ENCODE results near the gene GBX1. TPM values are rescaled to one million over a fixed set of nuclear protein-coding genes. Genes with fewer than 3 reads are reported as not detected.

Gene GBX1
- total RNA-seq, 1 experiment from 2014 or later: not detected

DNA sequence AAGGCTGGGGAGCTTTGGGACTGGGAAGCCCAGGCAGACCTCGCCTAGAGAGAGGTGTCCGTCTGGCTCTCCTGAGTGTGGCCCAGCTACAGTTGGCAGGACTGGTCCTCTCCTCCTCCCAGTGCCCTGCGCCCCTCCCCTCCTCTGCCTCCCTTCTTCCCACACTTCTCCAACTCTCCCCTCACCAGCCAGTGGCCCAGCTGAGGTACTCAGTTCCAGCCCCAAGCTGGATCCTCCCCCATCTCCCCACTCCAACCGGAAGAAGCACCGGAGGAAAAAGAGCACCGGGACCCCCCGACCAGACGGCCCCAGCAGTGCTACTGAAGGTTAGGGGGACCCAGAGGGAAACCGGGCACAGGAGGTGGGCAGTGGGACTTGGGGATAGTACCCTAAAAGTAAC, 27.7 kb downstream of the GBX1 start:
- Histone ChIP-seq H3K27ac (ENCODE audit: insufficient read length, low read depth, low read length) (no peak overlapping the region), H2BK20ac (ENCODE audit: low read depth, low read length, poor library complexity, severe bottlenecking) (no peak overlapping the region), H2AFZ (ENCODE audit: low read length) (no peak overlapping the region), H3T11ph (ENCODE audit: low read length) (no peak overlapping the region), H4K8ac (replicated peaks; ENCODE audit: insufficient read length, low read depth, low read length) (no peak overlapping the region), H3K4me2 (ENCODE audit: insufficient read depth, insufficient read length, low read length) (no peak overlapping the region), H2BK120ac (ENCODE audit: low read depth, low read length, poor library complexity, severe bottlenecking) (no peak overlapping the region), H4K91ac (ENCODE audit: insufficient read length, low read depth, low read length) (no peak overlapping the region), H2BK15ac (ENCODE audit: low read depth, low read length) (no peak overlapping the region), H4K20me1 (ENCODE audit: control insufficient read depth, insufficient read depth, insufficient read length) (no peaks in the 10 kb centered on the region), H2AK5ac (ENCODE audit: insufficient read length, low read length) (no peak overlapping the region), H3K27me3 (ENCODE audit: insufficient read depth, low read length) (no peaks in the 10 kb centered on the region), H3K79me2 (ENCODE audit: insufficient read depth, low read length) (no peaks in the 10 kb centered on the region), H3K79me1 (ENCODE audit: insufficient read depth, low read depth, low read length, poor library complexity, severe bottlenecking) (no peaks in the 10 kb centered on the region), H2BK5ac (ENCODE audit: insufficient read length, low read length) (no peak overlapping the region), H3K4me1 (ENCODE audit: insufficient read depth, low read length) (no peaks in the 10 kb centered on the region; the same call in 1 of the 2 replicates), H3K23ac (ENCODE audit: insufficient read length, low read depth, low read length) (no peak overlapping the region), H3K18ac (ENCODE audit: insufficient read length, low read depth, low read length) (no peak overlapping the region), H3K9me3 (ENCODE audit: control insufficient read depth, low read depth, low read length) (no peaks in the 10 kb centered on the region), H3K56ac (ENCODE audit: insufficient read length, low read depth, low read length) (no peak overlapping the region), H3K23me2 (ENCODE audit: insufficient read length, low read depth, low read length, poor library complexity, severe bottlenecking) (no peaks in the 10 kb centered on the region), H3K14ac (ENCODE audit: insufficient read depth, low read length) (no peak overlapping the region), H2BK12ac (ENCODE audit: insufficient read length, low read depth, low read length) (no peak overlapping the region), H4K5ac (ENCODE audit: insufficient read length, low read depth, low read length) (no peak overlapping the region), H3K9ac (ENCODE audit: extremely low read depth, insufficient read length, low read length) (no peak overlapping the region), H3K4ac (ENCODE audit: low read depth, low read length) (no peak overlapping the region)
- TF ChIP-seq, protein P1, sequence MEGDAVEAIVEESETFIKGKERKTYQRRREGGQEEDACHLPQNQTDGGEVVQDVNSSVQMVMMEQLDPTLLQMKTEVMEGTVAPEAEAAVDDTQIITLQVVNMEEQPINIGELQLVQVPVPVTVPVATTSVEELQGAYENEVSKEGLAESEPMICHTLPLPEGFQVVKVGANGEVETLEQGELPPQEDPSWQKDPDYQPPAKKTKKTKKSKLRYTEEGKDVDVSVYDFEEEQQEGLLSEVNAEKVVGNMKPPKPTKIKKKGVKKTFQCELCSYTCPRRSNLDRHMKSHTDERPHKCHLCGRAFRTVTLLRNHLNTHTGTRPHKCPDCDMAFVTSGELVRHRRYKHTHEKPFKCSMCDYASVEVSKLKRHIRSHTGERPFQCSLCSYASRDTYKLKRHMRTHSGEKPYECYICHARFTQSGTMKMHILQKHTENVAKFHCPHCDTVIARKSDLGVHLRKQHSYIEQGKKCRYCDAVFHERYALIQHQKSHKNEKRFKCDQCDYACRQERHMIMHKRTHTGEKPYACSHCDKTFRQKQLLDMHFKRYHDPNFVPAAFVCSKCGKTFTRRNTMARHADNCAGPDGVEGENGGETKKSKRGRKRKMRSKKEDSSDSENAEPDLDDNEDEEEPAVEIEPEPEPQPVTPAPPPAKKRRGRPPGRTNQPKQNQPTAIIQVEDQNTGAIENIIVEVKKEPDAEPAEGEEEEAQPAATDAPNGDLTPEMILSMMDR (conservative IDR thresholded peaks at IDR 0.05): no peak
- Mint-ChIP-seq H3K27me3 (ENCODE audit: low read depth) (no peaks in the 10 kb centered on the region; the same call in 1 of the 2 replicates), H3K27ac (no peak overlapping the region), H3K4me3 (no peak overlapping the region), H3K36me3 (ENCODE audit: insufficient read depth in 1 of 3, low read depth in 3 of 3) (peaks cover 20 to 60% (median 21%) of the 10 kb centered on the region in 3 experiments; a peak in 6 of 7 replicates), H3K9me3 (no peaks in the 10 kb centered on the region; a peak in 2 of 5 replicates), H3K4me1 (peaks cover 35 to 60% of the 10 kb centered on the region in 2 experiments)
- no CpG with 5 or more reads among the region's 9 CpGs for WGBS (ENCODE audit: extremely low coverage, insufficient read length, low lambda C conversion rate)
- no peak for DNase-seq
